Measurements from ENCODE around the gene ZNF18.
"Not testable (repeated sequence)": the region's sequence is repeated elsewhere in the genome, so short reads cannot be mapped to it uniquely, and the experiment has no call there.

ZNF18 gene

DNA sequence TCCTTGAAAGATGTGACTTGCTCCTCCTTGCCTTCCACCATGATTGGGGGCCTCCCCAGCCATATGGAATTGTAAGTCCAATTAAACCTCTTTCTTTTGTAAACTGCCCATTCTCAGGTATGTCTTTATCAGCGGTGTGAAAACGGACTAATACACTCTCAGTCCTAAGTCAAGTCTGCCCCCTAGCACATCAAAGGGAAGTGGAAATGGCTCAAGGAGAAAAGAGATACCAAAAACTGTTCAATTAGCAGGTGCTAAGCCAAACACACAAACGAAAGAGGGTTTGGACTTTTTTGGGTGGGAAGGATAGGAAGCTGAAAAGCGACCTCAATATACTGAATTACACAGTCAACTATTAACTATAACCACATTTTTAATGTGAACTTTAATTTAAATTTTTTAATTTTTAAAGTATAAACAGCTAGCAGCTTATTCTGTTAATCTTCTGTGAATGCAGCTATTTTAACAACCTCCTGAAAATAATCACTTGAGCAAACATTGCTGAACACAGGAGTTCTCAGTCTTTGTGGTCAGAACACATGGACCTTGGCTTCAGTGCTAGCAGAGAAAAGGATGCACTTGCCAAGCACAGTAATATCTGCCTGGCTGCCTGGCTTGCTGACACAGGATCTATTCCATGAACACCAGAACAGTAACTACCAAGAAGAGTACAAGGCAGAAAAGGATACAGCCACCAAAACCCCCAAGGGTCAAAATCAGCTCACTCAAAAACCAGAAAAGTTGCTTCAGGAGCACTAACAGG, 10.9 kb downstream of the ZNF18 start:
- no peak for DNase-seq

DNA sequence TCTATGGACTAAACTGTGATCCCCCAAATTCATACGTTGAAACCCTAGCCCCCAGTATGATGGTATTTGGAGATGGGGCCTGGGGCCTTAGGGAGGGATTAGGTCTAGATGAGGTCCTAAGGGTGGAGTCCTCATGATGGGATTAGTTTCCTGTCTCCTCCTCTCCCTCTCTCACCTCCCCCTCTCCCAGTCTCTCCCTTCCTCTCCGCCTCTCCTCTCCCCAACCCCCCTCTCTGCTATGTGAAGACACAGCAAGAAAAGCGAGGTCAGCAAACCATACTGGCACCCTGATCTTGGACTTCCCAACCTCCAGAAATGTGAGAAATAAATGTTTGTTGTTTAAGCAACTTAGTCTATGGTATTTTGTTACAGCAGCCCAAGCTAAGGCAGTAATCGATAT, 15.4 kb downstream of the ZNF18 start:
- no peak for DNase-seq

DNA sequence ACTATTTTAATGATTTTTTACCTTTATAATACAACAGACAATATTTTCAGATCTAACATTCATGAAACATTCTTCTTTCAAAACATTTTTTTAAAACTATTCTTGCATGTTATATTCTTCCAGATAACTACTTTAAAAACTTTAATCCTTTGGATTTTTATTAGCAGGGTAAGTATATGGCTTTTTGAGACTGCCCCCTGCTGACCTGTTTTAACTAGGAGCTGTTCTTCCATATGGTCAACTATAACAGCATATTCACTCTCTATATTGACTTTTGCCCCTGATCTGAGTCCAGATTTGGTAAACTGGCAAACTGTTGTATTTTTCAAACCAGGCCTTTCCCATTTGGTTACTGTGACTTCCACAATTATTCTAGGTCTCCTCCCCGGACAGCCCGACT, 16.5 kb downstream of the ZNF18 start:
- DNase-seq = no peak

DNA sequence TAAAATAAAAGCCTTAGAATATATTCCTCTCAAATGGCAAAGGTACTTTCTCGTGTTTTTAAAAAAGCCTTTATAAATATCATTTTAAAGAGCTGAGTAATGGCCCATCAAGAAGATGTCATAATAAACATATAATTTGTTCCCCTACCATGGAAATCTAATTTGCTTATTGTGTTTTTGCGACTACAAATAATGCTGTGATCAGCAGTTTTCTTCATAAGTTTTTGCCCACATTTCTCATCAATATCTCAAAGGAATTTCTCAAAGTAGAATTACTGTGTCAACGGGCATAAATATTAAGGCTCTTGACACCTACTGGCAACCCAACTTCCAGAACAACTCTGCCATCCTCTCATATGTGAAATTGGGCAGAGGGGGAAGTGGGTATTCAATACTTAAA, 17.5 kb downstream of the ZNF18 start:
- DNase-seq = no peak

DNA sequence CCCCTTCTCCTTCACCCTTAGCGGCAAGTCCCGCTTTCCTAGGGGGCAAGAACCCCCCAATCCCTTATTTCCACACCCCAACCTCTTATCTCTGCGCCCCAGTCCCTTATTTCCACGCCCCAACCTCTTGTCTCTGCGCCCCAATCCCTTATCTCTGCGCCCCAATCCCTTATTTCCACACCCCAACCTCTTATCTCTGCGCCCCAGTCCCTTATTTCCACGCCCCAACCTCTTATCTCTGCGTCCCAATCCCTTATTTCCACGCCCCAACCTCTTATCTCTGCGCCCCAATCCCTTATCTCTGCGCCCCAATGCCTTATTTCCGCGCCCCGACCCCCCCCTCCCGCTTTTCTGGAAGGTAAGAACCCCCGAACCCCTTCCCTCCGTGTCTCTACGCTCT, 24.5 kb downstream of the ZNF18 start:
- not testable (repeated sequence) for DNase-seq

DNA sequence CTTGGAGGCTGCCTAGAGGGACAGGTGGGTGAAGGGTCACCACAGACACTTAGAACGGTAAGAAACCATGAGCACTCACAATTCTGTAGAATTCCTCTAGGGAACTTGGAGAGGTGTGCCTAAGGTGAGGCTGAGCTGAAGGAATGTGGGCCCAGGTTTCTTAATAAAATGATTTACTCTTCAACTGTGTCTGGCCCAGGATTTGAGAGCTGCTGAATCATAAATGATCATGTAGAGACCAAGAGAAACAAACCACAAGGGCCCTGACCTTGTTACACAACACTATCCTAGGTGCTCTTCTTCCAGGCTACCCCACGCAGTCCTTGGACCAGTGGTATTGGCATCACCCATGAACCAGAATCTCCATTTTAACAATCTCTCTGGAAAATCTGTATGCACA, 27.7 kb downstream of the ZNF18 start:
- DNase-seq = no peak

DNA sequence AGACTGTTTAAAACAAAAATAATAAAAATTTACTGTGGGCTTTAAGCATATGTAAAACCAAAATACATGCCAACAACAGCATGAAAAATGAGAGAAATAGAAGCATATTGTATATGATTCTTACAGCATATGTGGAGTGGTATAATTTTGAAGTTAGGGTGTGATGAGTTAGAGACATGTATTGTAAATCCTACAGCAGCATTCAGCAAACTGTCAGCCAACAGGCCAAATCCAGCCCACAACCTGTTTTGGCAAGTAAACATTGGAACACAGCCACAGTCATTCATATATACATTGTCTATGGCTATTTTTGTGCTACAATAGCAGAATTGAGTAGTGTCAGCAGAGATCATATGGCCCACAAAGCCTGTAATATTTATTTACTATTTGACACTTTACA, 42.3 kb downstream of the ZNF18 start:
- no peak for DNase-seq

DNA sequence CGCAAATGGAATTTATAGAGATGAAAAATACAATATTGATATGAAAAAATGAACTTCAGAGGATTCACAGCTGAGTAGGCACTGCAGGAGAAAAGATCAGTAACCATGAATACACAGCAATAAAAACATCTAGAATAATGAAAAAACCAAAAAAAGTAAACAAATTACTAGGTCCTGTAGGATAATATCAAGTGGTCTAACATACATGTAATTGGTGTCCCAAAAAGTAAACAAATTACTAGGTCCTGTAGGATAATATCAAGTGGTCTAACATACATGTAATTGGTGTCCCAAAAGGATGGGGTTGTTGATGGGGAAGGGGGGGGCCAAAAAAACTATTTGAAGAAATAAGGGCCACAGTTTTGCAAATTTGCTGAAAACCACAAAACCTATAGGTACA, 43.4 kb downstream of the ZNF18 start:
- DNase-seq = no peak

DNA sequence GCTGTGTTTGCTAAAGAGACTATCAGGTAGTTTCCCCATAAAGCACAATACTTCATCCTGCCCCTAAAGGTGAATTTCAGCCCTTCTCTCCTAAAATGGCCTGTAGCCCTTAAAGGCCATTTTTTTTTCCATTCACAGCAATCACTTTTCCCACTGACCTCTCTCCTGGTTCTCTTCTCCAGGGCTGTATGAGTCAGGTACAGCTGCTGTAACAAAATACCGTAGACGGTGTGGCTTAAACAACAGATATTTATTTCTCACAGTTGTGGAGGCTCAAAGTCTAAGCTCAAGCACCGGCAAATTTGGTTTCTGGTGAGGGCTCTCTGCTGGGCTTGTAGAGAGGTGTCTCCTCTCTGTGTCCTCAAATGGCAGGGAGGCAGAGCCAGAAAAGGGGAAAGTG, 44.7 kb downstream of the ZNF18 start:
- DNase-seq = no peak

DNA sequence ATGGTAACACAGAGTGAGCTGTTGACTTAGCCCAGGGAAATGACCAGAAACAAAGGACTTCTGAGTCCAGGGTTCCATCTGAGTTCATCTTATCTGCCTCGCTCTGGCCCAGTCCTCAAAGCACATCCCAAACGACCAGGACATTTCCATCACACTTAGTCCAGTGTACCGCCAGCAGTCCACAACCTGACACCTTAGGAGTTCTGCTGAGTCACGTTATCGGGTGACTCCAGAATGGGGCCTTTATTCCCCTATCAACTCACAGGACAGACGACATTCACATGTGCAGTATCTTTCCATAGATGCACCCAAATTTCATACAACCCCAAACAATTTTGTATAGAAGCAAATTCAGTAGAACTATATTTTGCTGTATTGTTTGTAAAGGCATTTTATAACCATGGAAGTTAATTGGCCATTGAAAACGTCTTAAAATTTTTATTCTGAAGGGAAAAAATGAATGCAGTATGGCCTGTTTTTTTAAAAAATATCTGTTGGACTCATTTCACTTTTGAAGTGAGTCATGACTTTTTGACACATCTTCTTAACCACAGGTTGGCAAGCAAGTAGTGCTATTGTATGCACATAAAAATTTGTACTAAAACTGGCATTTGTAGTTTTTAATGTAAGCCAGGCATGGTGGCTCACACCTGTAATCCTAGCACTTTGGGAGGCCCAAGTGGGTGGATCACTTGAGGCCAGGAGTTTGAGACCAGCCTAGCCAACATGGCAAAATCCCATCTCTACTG, 46.3 kb downstream of the ZNF18 start:
- no peak for DNase-seq

DNA sequence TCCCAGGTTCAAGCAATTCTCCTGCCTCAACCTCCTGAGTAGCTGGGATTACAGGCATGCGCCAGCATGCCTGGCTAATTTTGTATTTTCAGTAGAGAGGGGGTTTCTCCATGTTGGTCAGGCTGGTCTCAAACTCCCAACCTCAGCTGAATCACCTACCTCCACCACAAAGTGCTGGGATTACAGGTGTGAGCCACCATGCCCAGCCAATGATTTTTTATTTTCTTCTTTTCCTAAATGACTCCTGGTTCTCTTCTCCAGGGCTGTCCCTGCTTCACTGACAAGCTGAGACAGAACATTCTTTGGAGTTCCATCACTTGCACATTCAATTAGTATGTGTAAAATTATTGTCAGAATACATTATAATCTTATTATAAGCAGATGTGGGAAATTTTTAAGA, 47.7 kb downstream of the ZNF18 start:
- not testable (repeated sequence) for DNase-seq

DNA sequence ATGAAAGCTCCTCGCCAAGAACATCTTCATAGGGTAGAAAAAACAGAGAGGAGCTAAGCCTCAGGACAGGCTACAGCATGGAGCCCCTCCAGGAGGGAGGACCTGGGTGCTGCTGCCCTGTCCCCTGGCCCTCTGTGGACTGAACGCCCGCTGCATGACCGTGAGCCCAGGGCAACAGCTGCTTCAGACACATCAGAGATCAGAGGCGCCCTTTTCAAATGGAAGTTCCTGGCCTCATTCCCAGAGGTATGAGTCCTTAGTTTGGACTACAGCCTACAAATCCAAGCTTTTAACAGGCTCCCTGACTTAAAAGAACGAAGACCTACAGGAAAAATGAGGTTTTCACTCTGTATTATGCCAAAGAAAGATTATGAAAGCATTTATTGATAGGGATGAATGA, 48.5 kb downstream of the ZNF18 start:
- no peak for DNase-seq

DNA sequence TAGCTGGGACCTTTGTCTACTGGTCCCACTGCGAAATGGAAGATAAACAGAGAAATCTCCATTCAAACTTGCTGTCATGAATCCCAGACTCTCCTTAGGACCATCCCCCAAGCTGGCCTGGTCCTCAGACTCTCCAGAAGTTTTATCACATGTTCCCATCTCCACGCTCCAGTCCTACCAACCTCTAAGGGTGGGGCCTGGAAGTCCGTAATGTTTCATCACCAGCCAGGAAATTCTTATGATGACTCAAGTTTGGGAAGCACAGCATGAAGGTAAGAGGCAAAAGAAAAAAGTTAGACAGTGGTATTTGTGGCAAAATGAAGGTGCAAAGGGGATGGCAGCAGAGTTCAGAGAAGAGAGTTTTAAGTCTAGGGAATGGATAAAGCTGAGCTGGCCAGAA, 52.7 kb downstream of the ZNF18 start:
- DNase-seq = no peak

DNA sequence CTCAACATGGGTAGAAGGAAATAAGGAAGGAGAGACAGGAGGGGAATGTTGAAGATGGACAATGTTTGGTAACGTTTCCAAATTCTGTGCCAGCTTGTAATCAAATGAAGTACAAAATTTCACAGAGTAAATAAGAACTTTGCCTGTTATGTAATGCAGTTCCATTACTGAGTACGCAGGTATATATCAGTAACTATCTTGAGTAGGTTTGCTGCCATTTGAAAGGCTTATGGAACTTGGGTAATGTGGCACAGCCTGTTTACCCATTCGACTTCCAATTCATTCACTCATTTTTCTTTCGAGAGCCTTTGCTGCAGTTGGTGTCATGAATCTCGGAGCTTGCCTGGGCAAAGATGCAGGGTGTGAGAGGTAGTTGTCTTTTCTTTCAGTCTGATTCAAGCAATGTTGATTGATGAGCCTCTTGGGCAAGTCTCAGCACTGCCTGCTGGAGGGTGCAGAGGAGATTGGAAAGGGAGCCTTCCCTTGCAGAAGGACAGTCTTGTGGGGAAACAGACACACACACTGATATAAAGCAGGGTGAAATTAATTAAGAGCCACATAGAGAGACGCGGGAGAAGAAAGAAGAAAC, 53.4 kb downstream of the ZNF18 start:
- DNase-seq = no peak

DNA sequence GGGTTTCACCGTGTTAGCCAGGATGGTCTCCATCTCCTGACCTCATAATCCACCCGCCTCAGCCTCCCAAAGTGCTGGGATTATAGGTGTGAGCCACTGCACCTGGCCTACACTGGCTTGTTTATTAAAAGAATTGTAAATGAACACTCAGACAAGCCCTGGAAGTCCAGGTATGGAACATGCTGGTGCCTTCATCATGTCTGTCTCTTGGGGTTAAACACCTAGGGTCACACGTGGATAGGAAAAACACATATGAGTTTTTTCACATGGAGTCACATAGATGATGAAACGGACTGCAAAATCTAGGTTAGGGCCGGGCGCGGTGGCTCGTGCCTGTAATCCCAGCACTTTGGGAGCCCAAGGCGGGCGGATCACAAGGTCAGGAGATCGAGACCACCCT, 54.2 kb downstream of the ZNF18 start:
- DNase-seq = not testable (repeated sequence)

DNA sequence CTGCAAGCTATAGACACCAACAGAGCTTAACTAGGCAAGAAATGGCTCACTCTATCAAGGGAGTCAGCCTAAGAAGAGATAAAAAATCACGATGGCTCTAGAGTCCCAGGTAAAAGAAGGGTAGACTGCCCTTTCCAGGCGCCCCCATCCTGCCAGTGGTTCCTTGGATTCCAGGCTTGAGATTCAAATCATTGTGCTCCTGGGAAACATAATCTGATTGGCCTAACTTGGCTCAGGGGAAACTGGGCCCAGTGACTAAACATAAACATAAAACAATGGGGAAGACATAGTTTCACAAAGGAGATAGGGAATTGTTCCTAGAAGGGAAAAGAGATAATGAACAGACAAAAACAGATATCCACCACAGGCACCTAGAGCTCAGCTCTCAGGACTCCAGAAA, 56.4 kb downstream of the ZNF18 start:
- no peak for DNase-seq

DNA sequence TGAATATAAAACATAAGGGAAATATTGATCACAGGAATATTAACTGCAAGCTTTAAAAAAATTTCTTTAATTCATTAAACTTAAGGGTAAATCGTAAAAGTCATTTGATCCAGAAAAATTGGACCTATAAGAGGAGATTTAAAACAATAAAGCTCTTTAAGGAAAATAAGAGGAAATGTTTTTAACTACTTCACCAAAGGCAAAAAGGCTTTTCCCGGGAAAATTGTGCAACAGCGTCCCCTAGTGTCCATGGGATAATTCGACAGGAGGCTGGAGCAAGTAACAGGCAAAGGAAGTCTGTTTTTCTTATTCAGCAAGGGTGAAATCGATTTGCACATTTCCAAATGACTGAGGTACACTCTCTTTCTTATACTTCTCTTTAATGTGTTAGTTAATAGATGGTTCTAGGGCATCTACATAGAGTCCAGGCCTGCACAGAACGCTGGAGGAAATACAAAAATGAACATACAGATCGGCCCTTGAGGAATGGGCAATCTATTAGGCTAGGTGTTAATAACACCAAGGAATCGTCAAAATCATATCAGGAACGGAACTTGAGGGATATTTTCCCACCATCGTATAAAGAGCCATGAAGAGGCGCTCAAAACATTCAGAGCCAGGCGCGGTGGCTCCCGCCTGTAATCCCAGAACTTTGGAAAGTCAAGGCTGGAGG, 61.4 kb downstream of the ZNF18 start:
- DNase-seq = no peak

DNA sequence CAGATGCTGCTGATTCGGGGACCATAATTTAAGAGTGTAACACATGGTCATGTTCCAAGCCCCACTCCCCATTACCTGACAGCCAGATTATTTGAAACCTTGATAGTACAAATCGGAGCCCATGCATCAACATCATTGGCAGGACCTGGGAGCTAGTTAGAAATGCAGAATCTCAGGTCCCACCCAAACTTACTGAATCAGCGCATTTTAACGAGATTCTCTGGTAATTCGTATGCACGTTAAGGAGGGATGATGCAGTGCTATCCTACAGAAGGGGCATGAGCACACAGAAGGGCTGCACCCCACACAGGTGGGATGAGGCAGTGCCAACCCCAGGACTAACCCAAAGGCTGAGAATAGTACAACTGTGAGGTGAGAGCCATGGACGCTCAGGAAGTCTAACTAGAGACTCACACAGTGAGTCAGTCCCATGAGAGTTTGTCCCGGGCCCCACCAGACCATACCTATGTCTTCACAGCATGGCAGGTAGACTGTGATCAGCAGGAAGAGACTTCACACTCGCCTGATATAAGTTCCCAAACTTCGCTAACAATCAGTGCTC, 64.9 kb downstream of the ZNF18 start:
- no peak for DNase-seq

DNA sequence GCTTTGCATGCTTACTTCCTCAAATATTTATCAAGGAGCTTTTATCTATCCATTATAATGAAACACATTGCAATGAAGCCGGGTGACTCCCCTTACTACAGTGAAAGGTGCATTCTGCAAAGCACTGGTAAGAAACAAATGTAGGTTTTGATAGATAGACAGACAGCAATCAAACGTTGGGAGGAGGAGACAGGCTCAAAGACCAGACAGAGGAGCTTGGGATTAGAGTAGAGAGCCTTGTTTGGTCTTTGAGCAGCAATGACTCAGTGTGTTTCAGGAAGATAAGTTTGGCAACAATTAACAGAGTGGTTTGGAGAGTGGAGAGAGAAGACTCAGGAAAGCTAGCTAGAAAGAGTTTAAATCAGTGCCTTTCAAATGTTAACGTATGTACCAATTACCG, 68.8 kb downstream of the ZNF18 start:
- DNase-seq = no peak

Measured in NCI-H524 treated with DMSO at 0.1 percent for 48 hours (cell line).